H1 (cell line): Measurements from ENCODE around the gene MCF2L2. TPM values are rescaled to one million over a fixed set of nuclear protein-coding genes. Genes with fewer than 3 reads are reported as not detected.

ENCODE experiments used
- CTCF ChIA-PET: fragments of 300-600 bp; sonication (Branson Sonifier 250); formaldehyde crosslinking; loops from one replicate; lab custom pipeline; 2021; ENCODE audit not compliant: partially characterized antibody; lab: Charles Lee
- POLR2A ChIA-PET: fragments of 300-600 bp; sonication (Branson Sonifier 250); formaldehyde crosslinking; loops from one replicate; lab custom pipeline; 2021; ENCODE audit warnings: inconsistent platforms; ENCODE audit not compliant: partially characterized antibody; lab: Charles Lee
- DNase-seq, 2 experiments: peaks; one replicate each; pipeline versions ENCODE4 v3.0.0 to v3.0.0-alpha.2; 2010 to 2022; ENCODE audit warnings: low spot score in 2 of 2, low read depth in 1 of 2, mixed read lengths in 1 of 2
- FAIRE-seq: peaks from 2 replicates; lab custom pipeline; 2011; peaks lifted over from hg19 to GRCh38; lab: Jason Lieb, UNC
- H2AFZ ChIP-seq: 2 replicates; pipeline ENCODE4 v1.8.1; 2012; ENCODE audit warnings: low read length, inconsistent platforms
- H2AK5ac ChIP-seq: 2 replicates; pipeline ENCODE4 v1.6.1; 2013; ENCODE audit warnings: low read depth, low read length
- H2BK120ac ChIP-seq: replicated peaks from 2 replicates; pipeline ENCODE3; 2013; ENCODE audit warnings: low read depth, low read length, inconsistent platforms
- H2BK12ac ChIP-seq: 2 replicates; pipeline ENCODE4 v1.6.1; 2013; ENCODE audit warnings: low read depth, low read length
- H2BK15ac ChIP-seq: 2 replicates; pipeline ENCODE4 v1.6.1; 2013; ENCODE audit warnings: low read length
- H2BK20ac ChIP-seq: 2 replicates; pipeline ENCODE4 v1.6.1; 2013; ENCODE audit warnings: low read length
- H2BK5ac ChIP-seq: 2 replicates; pipeline ENCODE4 v1.6.1; 2013; ENCODE audit warnings: low read depth, low read length
- H3K14ac ChIP-seq: 2 replicates; pipeline ENCODE4 v1.6.1; 2013; ENCODE audit warnings: inconsistent platforms; ENCODE audit not compliant: insufficient read length
- H3K18ac ChIP-seq: 2 replicates; pipeline ENCODE4 v1.6.1; 2013; ENCODE audit warnings: low read length; ENCODE audit errors: extremely low read depth
- H3K23ac ChIP-seq: 2 replicates; pipeline ENCODE4 v1.6.1; 2013; ENCODE audit warnings: inconsistent platforms; ENCODE audit not compliant: insufficient read length
- H3K23me2 ChIP-seq: 2 replicates; pipeline ENCODE4 v1.6.1; 2013; ENCODE audit warnings: low read depth, low read length
- H3K27ac ChIP-seq: 2 replicates; pipeline ENCODE4 v1.6.1; 2011; ENCODE audit warnings: low read depth, low read length, inconsistent platforms
- H3K27me3 ChIP-seq, 4 experiments: replicated peaks in 1 of 4; 1 replicate in 1 of 4; 2 replicates in 3 of 4; pipeline versions ENCODE4 v1.6.1 to v1.8.1; 2011 to 2013; ENCODE audit warnings: low read length in 3 of 4, mild to moderate bottlenecking in 3 of 4, inconsistent platforms in 2 of 4, mixed read lengths in 2 of 4, moderate library complexity in 1 of 4; ENCODE audit not compliant: control insufficient read depth in 3 of 4, insufficient read depth in 3 of 4; ENCODE audit errors: extremely low read depth in 1 of 4
- H3K36me3 ChIP-seq, 4 experiments: 2 replicates each; pipeline versions ENCODE4 v1.6.1 to v1.8.1; 2011 to 2013; ENCODE audit warnings: mild to moderate bottlenecking in 4 of 4, low read length in 3 of 4, moderate library complexity in 2 of 4, control low read depth in 1 of 4, inconsistent platforms in 1 of 4; ENCODE audit not compliant: insufficient read depth in 4 of 4, control insufficient read depth in 2 of 4
- H3K4ac ChIP-seq: replicated peaks from 2 replicates; pipeline ENCODE3; 2013; ENCODE audit warnings: low read length, low read depth, mixed read lengths, inconsistent platforms; ENCODE audit not compliant: insufficient read length
- H3K4me1 ChIP-seq, 4 experiments: replicated peaks in 1 of 4; 1 replicate in 1 of 4; 2 replicates in 3 of 4; pipeline versions ENCODE4 v1.6.1 to v1.8.1; 2011 to 2013; ENCODE audit warnings: low read length in 3 of 4, inconsistent platforms in 2 of 4, mixed read lengths in 1 of 4; ENCODE audit not compliant: insufficient read depth in 4 of 4, control insufficient read depth in 3 of 4
- H3K4me2 ChIP-seq, 2 experiments: 2 replicates each; pipeline versions ENCODE4 v1.6.1 to v1.8.1; 2011 to 2013; ENCODE audit warnings: low read depth in 2 of 2, low read length in 2 of 2, control low read depth in 1 of 2, inconsistent platforms in 1 of 2, mild to moderate bottlenecking in 1 of 2; ENCODE audit not compliant: insufficient read depth in 1 of 2
- H3K4me3 ChIP-seq, 4 experiments: fragments of 200-600, 300-600 bp in 1 of 4; sonication (generic), shearing (Covaris generic), sonication (Bioruptor Twin) in 1 of 4; 2 replicates each; pipeline versions ENCODE4 v1.5.1 to v1.8.1; 2011 to 2016; ENCODE audit warnings: low read length in 4 of 4, low read depth in 3 of 4, control low read depth in 2 of 4, inconsistent platforms in 2 of 4, mild to moderate bottlenecking in 2 of 4, mixed read lengths in 1 of 4, moderate library complexity in 1 of 4; ENCODE audit not compliant: insufficient read depth in 2 of 4; ENCODE audit errors: extremely low read depth in 1 of 4
- H3K56ac ChIP-seq: replicated peaks from 2 replicates; pipeline ENCODE3; 2013; ENCODE audit warnings: low read depth, mild to moderate bottlenecking, mixed read lengths, low read length, inconsistent platforms; ENCODE audit not compliant: insufficient read length
- H3K79me1 ChIP-seq: 2 replicates; pipeline ENCODE4 v1.6.1; 2013; ENCODE audit warnings: low read depth, low read length, control low read depth
- H3K79me2 ChIP-seq, 2 experiments: 2 replicates each; pipeline versions ENCODE4 v1.6.1 to v1.8.1; 2012 to 2013; ENCODE audit warnings: low read length in 2 of 2, mild to moderate bottlenecking in 2 of 2, inconsistent platforms in 1 of 2; ENCODE audit not compliant: insufficient read depth in 2 of 2, control insufficient read depth in 1 of 2
- H3K9ac ChIP-seq, 4 experiments: replicated peaks in 1 of 4; 1 replicate in 1 of 4; 2 replicates in 3 of 4; pipeline versions ENCODE4 v1.6.1 to v1.8.1; 2011 to 2013; ENCODE audit warnings: low read depth in 3 of 4, low read length in 3 of 4, control low read depth in 2 of 4, mild to moderate bottlenecking in 2 of 4, moderate library complexity in 2 of 4, inconsistent platforms in 1 of 4; ENCODE audit errors: extremely low read depth in 1 of 4
- H3K9me3 ChIP-seq, 2 experiments: 2 replicates each; pipeline versions ENCODE4 v1.6.1 to v1.8.1; 2012 to 2013; ENCODE audit warnings: mild to moderate bottlenecking in 2 of 2, moderate library complexity in 2 of 2, control low read depth in 1 of 2, inconsistent platforms in 1 of 2, low read depth in 1 of 2, low read length in 1 of 2, mixed read lengths in 1 of 2; ENCODE audit not compliant: insufficient read depth in 2 of 2
- H4K20me1 ChIP-seq, 2 experiments: replicated peaks in 1 of 2; 2 replicates each; pipeline versions ENCODE3 to v1.8.1; 2011 to 2013; ENCODE audit warnings: inconsistent platforms in 2 of 2, low read length in 2 of 2, mild to moderate bottlenecking in 1 of 2; ENCODE audit not compliant: insufficient read depth in 2 of 2, control insufficient read depth in 1 of 2
- H4K5ac ChIP-seq: 2 replicates; pipeline ENCODE4 v1.6.1; 2013; ENCODE audit warnings: low read length, low read depth, mixed read lengths, inconsistent platforms; ENCODE audit not compliant: insufficient read length
- H4K8ac ChIP-seq: 2 replicates; pipeline ENCODE4 v1.8.0; 2013; ENCODE audit warnings: mild to moderate bottlenecking, moderate library complexity, low read length, inconsistent platforms; ENCODE audit not compliant: insufficient read depth; ENCODE audit errors: extremely low read depth
- H4K91ac ChIP-seq: replicated peaks from 2 replicates; pipeline ENCODE3; 2013; ENCODE audit warnings: low read length, mixed read lengths, inconsistent platforms; ENCODE audit not compliant: insufficient read length
- CREB1 ChIP-seq: IDR thresholded peaks from 2 replicates; pipeline ENCODE4 v1.6.1; 2012; ENCODE audit warnings: inconsistent platforms
- SRF ChIP-seq: IDR thresholded peaks from 2 replicates; pipeline ENCODE4 v1.6.1; 2011; ENCODE audit warnings: mild to moderate bottlenecking, low read depth, low read length, moderate library complexity
- WGBS, 2 experiments: shearing (Covaris generic) in 1 of 2; methylation state at CpG; one replicate each; pipeline versions ENCODE4 v1.1.6 to v1.1.7; 2013 to 2015; ENCODE audit warnings: low lambda C conversion rate in 2 of 2, mixed read lengths in 2 of 2, inconsistent platforms in 1 of 2, low coverage in 1 of 2, missing lambda C conversion rate in 1 of 2; ENCODE audit not compliant: insufficient replicate concordance in 2 of 2, insufficient coverage in 1 of 2, insufficient read length in 1 of 2; ENCODE audit errors: extremely low coverage in 1 of 2, missing lambda C conversion rate in 1 of 2; 5-methylcytosine and 5-hydroxymethylcytosine counted together
- polyA plus RNA-seq, 7 experiments: library from polyadenylated mRNA; depleted of rRNA in 3 of 7; stranded (reverse) in 5 of 7; unstranded in 2 of 7; fragments of >200 nt in 5 of 7; fragments of 200-250 nt in 2 of 7; gene quantifications; 1 replicate in 5 of 7; 2 replicates in 1 of 7; 4 replicates in 1 of 7; pipeline versions ENCODE4 v1.2.1 to v1.2.3, GENCODE V29; 2011 to 2013; ENCODE audit warnings: missing spikeins in 2 of 7, mixed read lengths in 2 of 7
- total RNA-seq: library from RNA; stranded (reverse); fragmentation: NEBNext Ultra II Directional; extraction: Animal tissue kit (Norgen Biotek cat#: 25700); gene quantifications from 2 replicates; pipeline ENCODE4 v1.2.1, GENCODE V29; 2021

The MCF2L2 gene
- total and polyA plus RNA-seq, 2 of the 8 experiments (the other 6 are each of a cell fraction or from before 2014, with no cell fraction given): 4.1 to 13.7 TPM

DNA sequence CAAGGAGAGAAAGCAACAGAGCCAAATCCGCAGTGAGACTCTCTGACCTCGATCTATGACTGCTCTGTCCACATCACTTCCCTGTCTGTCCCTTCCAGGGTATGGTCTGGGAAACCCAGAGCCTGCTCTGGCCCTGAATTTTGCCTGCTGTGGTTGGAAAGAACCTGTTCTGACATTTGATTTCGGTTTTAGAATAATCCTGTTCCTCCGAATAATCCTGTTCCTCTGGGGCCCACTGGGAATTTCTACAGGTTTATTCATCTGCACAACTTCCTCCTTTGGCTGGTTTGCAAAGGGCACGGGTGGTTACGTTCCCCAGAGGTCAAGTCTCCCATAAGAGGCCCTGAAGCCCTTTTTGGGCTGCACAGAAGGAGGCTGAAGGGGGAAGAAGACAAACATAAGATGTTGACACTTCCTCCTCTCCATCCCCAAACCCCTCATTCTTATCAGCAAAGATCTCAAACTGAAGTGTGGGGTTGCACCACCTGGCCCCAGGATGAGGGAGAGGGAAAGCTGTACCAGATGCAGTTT, 276.5 kb downstream of the MCF2L2 start:
- no peaks in the 10 kb centered on the region for H3K79me2 ChIP-seq
- no peaks in the 10 kb centered on the region for H3K27me3 ChIP-seq
- H2BK120ac ChIP-seq: no peak overlapping the region
- POLR2A ChIA-PET: no interaction called here
- no peak overlapping the region for H4K91ac ChIP-seq
- no peak overlapping the region for H3K14ac ChIP-seq
- H3K36me3 ChIP-seq: no peaks in the 10 kb centered on the region
- FAIRE-seq: no peak
- H3K79me1 ChIP-seq: no peaks in the 10 kb centered on the region
- no peak overlapping the region for H3K4me2 ChIP-seq
- H2AFZ ChIP-seq: no peak overlapping the region
- no peak for DNase-seq
- H3K23ac ChIP-seq: no peak overlapping the region
- no peak overlapping the region for H3K56ac ChIP-seq
- no peak overlapping the region for H3K4me3 ChIP-seq
- H4K20me1 ChIP-seq: no peaks in the 10 kb centered on the region
- WGBS, 2 experiments: 74% methylated on average over 5 of the region's 6 CpGs; no CpG with 5 or more reads in 1 of the 2 experiments
- H3K9me3 ChIP-seq: no peaks in the 10 kb centered on the region
- H3K4ac ChIP-seq: no peak overlapping the region
- H3K27ac ChIP-seq: no peak overlapping the region
- H3K4me1 ChIP-seq: no peaks in the 10 kb centered on the region
- H2BK20ac ChIP-seq: no peak overlapping the region
- H4K5ac ChIP-seq: no peak overlapping the region
- no peak overlapping the region for H4K8ac ChIP-seq
- no peak overlapping the region for H2AK5ac ChIP-seq
- TF ChIP-seq CREB1 (no peak), SRF (no peak)
- no peak overlapping the region for H3K18ac ChIP-seq
- H3K23me2 ChIP-seq: no peaks in the 10 kb centered on the region
- no peak overlapping the region for H2BK15ac ChIP-seq
- CTCF ChIA-PET: interaction anchor here (0.6 to 1.7 kb wide), 3 partner anchors 26 to 42 kb away, joined by 3 to 4 read pairs (median 3); no protein-coding TSS in a partner anchor
- H2BK5ac ChIP-seq: no peak overlapping the region
- no peak overlapping the region for H3K9ac ChIP-seq
- H2BK12ac ChIP-seq: no peak overlapping the region
